NCI-H460 (cell line): ENCODE data around the gene ANKRD11. TPM values are rescaled to one million over a fixed set of nuclear protein-coding genes. Genes with fewer than 3 reads are reported as not detected.

Source experiments
- DNase-seq: peaks from one replicate; pipeline ENCODE4 v3.0.0-alpha.2; 2016; ENCODE audit warnings: low read depth; ENCODE audit errors: extremely low read depth
- small RNA-seq, 2 experiments: library from RNA; depleted of rRNA; stranded (forward); fragments of <200 nt; gene quantifications; one replicate each; pipeline ENCODE3, GENCODE V24; 2014
- total RNA-seq: library from RNA; depleted of rRNA; stranded (reverse); fragments of >200 nt; shearing (Covaris generic); gene quantifications from 2 replicates; pipeline ENCODE4 v1.2.3, GENCODE V29; 2014; rRNA removed

Gene ANKRD11
- total RNA-seq, 1 experiment from 2014 or later = 56.1 TPM

DNA sequence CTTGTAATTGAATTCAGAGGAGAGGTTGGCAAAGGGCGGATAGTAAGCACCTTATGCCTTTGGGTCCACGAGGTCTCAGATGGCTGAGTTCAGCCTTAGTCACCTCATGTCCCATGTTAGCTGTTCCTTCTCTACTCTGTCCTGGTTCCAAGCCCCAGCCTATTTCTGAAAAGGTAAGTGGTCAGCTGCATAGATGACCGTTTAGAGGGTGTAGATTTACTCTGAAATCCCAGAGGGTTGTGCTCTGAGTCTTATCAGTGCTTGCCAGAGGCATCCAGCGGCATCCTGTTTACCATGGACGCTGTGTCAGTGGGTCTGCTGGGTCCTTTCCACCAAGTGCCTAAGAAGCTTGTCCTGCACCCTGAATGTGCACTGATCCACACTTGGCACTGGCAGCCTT lies 271.0 kb downstream of the ANKRD11 start:
- DNase-seq = no peak

Small RNA genes lying within 50 kb of the gene (small RNA-seq; reads per million reads assigned to genes)
- gene RNU6-430P = 0 to 0.06 reads per million in 2 experiments

Other genes with a start within 250 kb of the ANKRD11 start
- gene SPG7, start 17.8 kb upstream of the ANKRD11 start, total RNA-seq = 68.3 and 94.2 TPM in 2 replicates
- 6,150 and 6,947 TPM in 2 replicates for gene RPL13, start 70.1 kb upstream of the ANKRD11 start, total RNA-seq
- gene CPNE7, start 85.2 kb upstream of the ANKRD11 start, total RNA-seq = 38.5 and 43.1 TPM in 2 replicates
- 0.17 TPM in 1 of 2 replicates, not detected in the other for gene DPEP1, start 123.1 kb upstream of the ANKRD11 start, total RNA-seq
- 47.8 and 51.3 TPM in 2 replicates for gene CHMP1A, start 167.1 kb upstream of the ANKRD11 start, total RNA-seq
- 4.0 and 4.8 TPM in 2 replicates for gene SPATA33, start 167.3 kb upstream of the ANKRD11 start, total RNA-seq
- 30.2 and 42.3 TPM in 2 replicates for gene CDK10, start 196.1 kb upstream of the ANKRD11 start, total RNA-seq
- 14.4 and 14.9 TPM in 2 replicates for gene SPATA2L, start 211.1 kb upstream of the ANKRD11 start, total RNA-seq
- gene VPS9D1, start 230.3 kb upstream of the ANKRD11 start, total RNA-seq = 5.7 and 6.3 TPM in 2 replicates
- gene ZNF276, start 231.0 kb upstream of the ANKRD11 start, total RNA-seq = 15.5 and 18.0 TPM in 2 replicates